ENCODE measurements around the gene TOP2B. TPM values are rescaled to one million over a fixed set of nuclear protein-coding genes. Genes with fewer than 3 reads are reported as not detected.

Gene TOP2B
- total and polyA plus RNA-seq, 9 of the 15 experiments (the other 6 are each of a cell fraction or from before 2014, with no cell fraction given): 45.3 to 186 (median 134) TPM

- no peak for TF ChIP-seq SP1 (CRISPR knock-in tag; IDR thresholded peaks at IDR 0.05)
- TF ChIP-seq CHD2 (IDR thresholded peaks at IDR 0.05; ENCODE audit: low read depth, low read length): no peak
- no peak for TF ChIP-seq ZNF408 (CRISPR knock-in tag; IDR thresholded peaks at IDR 0.05; ENCODE audit: low read depth)
- TF ChIP-seq KHSRP (IDR thresholded peaks at IDR 0.05): no peak
- no peak for TF ChIP-seq DNMT1 (IDR thresholded peaks at IDR 0.05)
- TF ChIP-seq ZBTB40 (IDR thresholded peaks at IDR 0.05): 0 out of 2 replicates have a peak, but pooled peaks have one; percentile 31
- TF ChIP-seq ZBTB40 (CRISPR knock-in tag; IDR thresholded peaks at IDR 0.05): no peak
- TF ChIP-seq NCOA1 (IDR thresholded peaks at IDR 0.05; ENCODE audit: low read depth): no peak
- no peak for TF ChIP-seq THRAP3 (IDR thresholded peaks at IDR 0.05; ENCODE audit: borderline replicate concordance)
- no peak for TF ChIP-seq EP400 (IDR thresholded peaks at IDR 0.05)
- peak; percentile 25; the same call in 1 of the 2 replicates for TF ChIP-seq ZNF395 (CRISPR knock-in tag; IDR thresholded peaks at IDR 0.05)
- TF ChIP-seq IRF1 (CRISPR knock-in tag; IDR thresholded peaks at IDR 0.05; ENCODE audit: borderline replicate concordance): no peak
- TF ChIP-seq OTX1 (CRISPR knock-in tag; IDR thresholded peaks at IDR 0.05): 0 out of 2 replicates have a peak, but pooled peaks have one; percentile 13
- no peak for TF ChIP-seq TAL1 (IDR thresholded peaks at IDR 0.05)
Observed at GRCh38 chr3:25665315-25666280, 891 bp upstream of the TOP2B start (continued).
